ENCODE data around the gene PDE4B. TPM values are rescaled to one million over a fixed set of nuclear protein-coding genes. Genes with fewer than 3 reads are reported as not detected.
"Not testable (repeated sequence)": the region's sequence is repeated elsewhere in the genome, so short reads cannot be mapped to it uniquely, and the experiment has no call there.

The PDE4B gene
- total RNA-seq, 1 experiment from 2014 or later = 1.4 TPM

DNA sequence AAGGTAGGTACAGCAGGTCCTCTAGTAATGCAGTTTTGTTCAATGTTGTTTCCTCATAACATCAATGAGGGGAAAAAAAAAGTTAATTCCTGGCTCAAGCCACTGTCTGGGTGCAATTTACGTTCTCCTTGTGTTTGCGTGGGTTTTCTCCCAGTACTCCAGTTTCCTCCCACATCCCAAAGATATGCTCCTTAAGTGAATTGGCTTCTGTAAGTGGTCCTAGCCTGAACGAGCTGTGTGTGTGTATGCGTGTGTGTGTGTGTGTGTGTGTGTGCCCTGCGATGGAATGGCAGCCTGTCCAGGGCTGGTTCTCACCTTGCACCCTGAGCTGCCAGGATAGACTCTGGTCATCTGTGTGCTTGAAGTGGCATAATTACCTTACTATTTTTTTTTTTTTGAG lies 332.0 kb downstream of the PDE4B start:
- BruUV-seq (replicated peaks) = no TSS peak
- Histone ChIP-seq H3K4me2 (ENCODE audit: low read length) (no peak overlapping the region), H3K4me1 (ENCODE audit: insufficient read depth, low read length) (no peaks in the 10 kb centered on the region), H3F3A (ENCODE audit: low read length, unreplicated experiment) (no peaks in the 10 kb centered on the region), H2AFZ (ENCODE audit: low read length) (no peak overlapping the region), H3K27ac (ENCODE audit: low read length) (no peak overlapping the region), H3K79me2 (ENCODE audit: low read length) (no peaks in the 10 kb centered on the region), H4K20me1 (ENCODE audit: low read length) (no peaks in the 10 kb centered on the region), H3K27me3 (ENCODE audit: low read length) (peaks cover 76% of the 10 kb centered on the region), H3K36me3 (ENCODE audit: low read depth, low read length) (no peaks in the 10 kb centered on the region), H3K9ac (ENCODE audit: low read length) (no peak overlapping the region), H3K4me3 (ENCODE audit: low read length) (no peak overlapping the region), H3K9me3 (ENCODE audit: low read length) (no peaks in the 10 kb centered on the region), H3K9me2 (replicated peaks; ENCODE audit: low read length) (no peaks in the 10 kb centered on the region)
- ChIA-PET POLR2A (ENCODE audit: unreplicated experiment) (no interaction called here), CTCF (no interaction called here)
- no peak for ATAC-seq
- DNase-seq = no peak
- no peak for TF ChIP-seq EZH2phosphoT487 (IDR thresholded peaks at IDR 0.05; ENCODE audit: borderline replicate concordance, low read length)
- TF ChIP-seq EZH2 (IDR thresholded peaks at IDR 0.05; ENCODE audit: low read length, unreplicated experiment) = no peak
- TF ChIP-seq, protein P1, sequence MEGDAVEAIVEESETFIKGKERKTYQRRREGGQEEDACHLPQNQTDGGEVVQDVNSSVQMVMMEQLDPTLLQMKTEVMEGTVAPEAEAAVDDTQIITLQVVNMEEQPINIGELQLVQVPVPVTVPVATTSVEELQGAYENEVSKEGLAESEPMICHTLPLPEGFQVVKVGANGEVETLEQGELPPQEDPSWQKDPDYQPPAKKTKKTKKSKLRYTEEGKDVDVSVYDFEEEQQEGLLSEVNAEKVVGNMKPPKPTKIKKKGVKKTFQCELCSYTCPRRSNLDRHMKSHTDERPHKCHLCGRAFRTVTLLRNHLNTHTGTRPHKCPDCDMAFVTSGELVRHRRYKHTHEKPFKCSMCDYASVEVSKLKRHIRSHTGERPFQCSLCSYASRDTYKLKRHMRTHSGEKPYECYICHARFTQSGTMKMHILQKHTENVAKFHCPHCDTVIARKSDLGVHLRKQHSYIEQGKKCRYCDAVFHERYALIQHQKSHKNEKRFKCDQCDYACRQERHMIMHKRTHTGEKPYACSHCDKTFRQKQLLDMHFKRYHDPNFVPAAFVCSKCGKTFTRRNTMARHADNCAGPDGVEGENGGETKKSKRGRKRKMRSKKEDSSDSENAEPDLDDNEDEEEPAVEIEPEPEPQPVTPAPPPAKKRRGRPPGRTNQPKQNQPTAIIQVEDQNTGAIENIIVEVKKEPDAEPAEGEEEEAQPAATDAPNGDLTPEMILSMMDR (conservative IDR thresholded peaks at IDR 0.05; ENCODE audit: low read depth, low read length) = no peak
- intact Hi-C loops (cut with micrococcal nuclease) = no loop called here

DNA sequence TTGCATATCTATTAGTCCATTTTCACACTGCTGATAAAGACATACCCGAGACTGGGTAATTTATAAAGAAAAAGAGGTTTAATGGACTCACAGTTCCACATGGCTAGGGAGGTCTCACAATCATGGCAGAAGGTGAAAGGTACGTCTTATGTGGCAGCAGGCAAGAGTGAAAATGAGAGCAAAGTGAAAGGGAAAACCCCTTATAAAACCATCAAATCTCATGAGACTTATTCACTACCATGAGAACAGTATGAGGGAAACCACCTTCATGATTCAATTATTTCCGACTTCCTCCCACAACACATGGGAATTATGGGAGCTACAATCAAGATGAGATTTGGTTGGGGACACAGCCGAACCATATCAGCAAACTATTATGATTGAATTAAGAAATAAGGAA lies 335.9 kb downstream of the PDE4B start:
- CTCF ChIA-PET; DNase-seq; H2AFZ ChIP-seq (ENCODE audit: low read length); H3K27ac ChIP-seq (ENCODE audit: low read length); intact Hi-C loops (cut with micrococcal nuclease); H4K20me1 ChIP-seq (ENCODE audit: low read length); H3K9me2 ChIP-seq (replicated peaks; ENCODE audit: low read length); H3K9me3 ChIP-seq (ENCODE audit: low read length); H3K4me1 ChIP-seq (ENCODE audit: insufficient read depth, low read length); H3K4me2 ChIP-seq (ENCODE audit: low read length); POLR2A ChIA-PET (ENCODE audit: unreplicated experiment); H3F3A ChIP-seq (ENCODE audit: low read length, unreplicated experiment); H3K36me3 ChIP-seq (ENCODE audit: low read depth, low read length); ATAC-seq; BruUV-seq (replicated peaks); H3K79me2 ChIP-seq (ENCODE audit: low read length); H3K4me3 ChIP-seq (ENCODE audit: low read length); H3K9ac ChIP-seq (ENCODE audit: low read length): not testable (repeated sequence)
- peaks cover 47% of the 10 kb centered on the region for H3K27me3 ChIP-seq (ENCODE audit: low read length)

DNA sequence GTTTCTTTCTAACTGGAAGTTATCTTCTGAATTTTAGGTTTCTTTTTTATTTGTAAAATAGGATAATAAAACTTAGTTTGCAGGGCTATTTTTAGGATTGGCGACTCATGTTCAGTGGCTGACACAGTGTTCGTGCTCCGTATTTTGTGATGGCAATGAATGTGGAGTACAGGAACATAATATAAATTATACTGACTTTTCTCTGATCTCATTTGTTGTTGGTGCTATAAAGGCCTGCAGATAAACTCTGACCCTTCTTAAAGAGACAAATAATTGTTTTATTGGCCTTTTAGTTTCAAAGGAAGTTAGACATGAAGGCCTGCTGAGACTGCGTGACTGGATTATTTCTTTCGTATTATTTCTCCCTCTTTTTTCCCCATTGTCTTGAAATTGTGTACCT lies 339.6 kb downstream of the PDE4B start:
- ChIA-PET POLR2A (ENCODE audit: unreplicated experiment) (no interaction called here), CTCF (no interaction called here)
- Histone ChIP-seq H3K36me3 (ENCODE audit: low read depth, low read length) (no peaks in the 10 kb centered on the region), H3K4me3 (ENCODE audit: low read length) (no peak overlapping the region), H3K9me3 (ENCODE audit: low read length) (no peaks in the 10 kb centered on the region), H3F3A (ENCODE audit: low read length, unreplicated experiment) (no peaks in the 10 kb centered on the region), H2AFZ (ENCODE audit: low read length) (no peak overlapping the region), H3K27me3 (ENCODE audit: low read length) (peaks cover 26% of the 10 kb centered on the region), H3K27ac (ENCODE audit: low read length) (no peak overlapping the region), H3K9me2 (replicated peaks; ENCODE audit: low read length) (no peaks in the 10 kb centered on the region), H3K4me2 (ENCODE audit: low read length) (no peak overlapping the region), H3K79me2 (ENCODE audit: low read length) (no peaks in the 10 kb centered on the region), H4K20me1 (ENCODE audit: low read length) (no peaks in the 10 kb centered on the region), H3K4me1 (ENCODE audit: insufficient read depth, low read length) (no peaks in the 10 kb centered on the region), H3K9ac (ENCODE audit: low read length) (no peak overlapping the region)
- DNase-seq = no peak
- intact Hi-C loops (cut with micrococcal nuclease) = no loop called here
- BruUV-seq (replicated peaks) = no TSS peak
- TF ChIP-seq EZH2 (IDR thresholded peaks at IDR 0.05; ENCODE audit: low read length, unreplicated experiment) (no peak), EZH2phosphoT487 (IDR thresholded peaks at IDR 0.05; ENCODE audit: borderline replicate concordance, low read length) (no peak)
- TF ChIP-seq, protein P1 (conservative IDR thresholded peaks at IDR 0.05; ENCODE audit: low read depth, low read length) = no peak
- no peak for ATAC-seq

All from PC-3 (cell line).